Cardiac muscle cell (in vitro differentiated cells and primary cell): ENCODE data around the gene PTH2. TPM values are rescaled to one million over a fixed set of nuclear protein-coding genes. Genes with fewer than 3 reads are reported as not detected.

ENCODE experiments used
- DNase-seq, 2 donors: peaks; one replicate each; pipeline versions ENCODE4 v3.0.0 to v3.0.0-alpha.2; 2010 to 2017; ENCODE audit warnings: low read depth in 1 of 2, low spot score in 1 of 2
- H3K27ac ChIP-seq: fragments of 200-600 bp; sonication (generic); 2 replicates; pipeline ENCODE4 v1.5.1; 2016
- H3K27me3 ChIP-seq: fragments of 200-600 bp; sonication (generic); 2 replicates; pipeline ENCODE4 v1.6.0; 2016; ENCODE audit warnings: control low read depth
- H3K36me3 ChIP-seq: fragments of 200-600 bp; sonication (generic); 2 replicates; pipeline ENCODE4 v1.5.1; 2016; ENCODE audit warnings: control low read depth
- H3K4me1 ChIP-seq: fragments of 200-600 bp; sonication (generic); 2 replicates; pipeline ENCODE4 v1.8.1; 2017; ENCODE audit warnings: low read depth, mild to moderate bottlenecking, mixed run types
- H3K4me3 ChIP-seq: fragments of 200-600 bp; sonication (generic); 2 replicates; pipeline ENCODE4 v1.5.1; 2016; ENCODE audit warnings: mild to moderate bottlenecking
- H3K9me3 ChIP-seq: fragments of 200-600 bp; sonication (generic); 2 replicates; pipeline ENCODE4 v1.5.1; 2017; ENCODE audit warnings: low read depth, mild to moderate bottlenecking, control low read depth
- polyA plus RNA-seq: library from polyadenylated mRNA; unstranded; fragments of >200 nt; fragmentation: Nextera tagmentation; extraction: Ambion mirVana; gene quantifications from 2 replicates; pipeline ENCODE4 v1.2.1, GENCODE V29; 2016
- total RNA-seq: library from RNA; depleted of rRNA; stranded (reverse); fragments of >200 nt; gene quantifications from 2 replicates; pipeline ENCODE4 v1.2.3, GENCODE V29; 2016
- TF ChIP-seq, protein P1 (sequence below): IDR thresholded peaks from 2 replicates; pipeline ENCODE4 v1.5.1; 2012; ENCODE audit warnings: low read depth, mild to moderate bottlenecking, low read length

The PTH2 gene
- total and polyA plus RNA-seq, 2 experiments from 2014 or later, result 6.2 to 10.0 TPM

GRCh38 chr19:49436381-49437017, 13.3 kb upstream of the PTH2 start:
- Histone ChIP-seq H3K27ac (no peak overlapping the region), H3K9me3 (no peaks in the 10 kb centered on the region), H3K4me3 (no peak overlapping the region), H3K36me3 (no peaks in the 10 kb centered on the region), H3K4me1 (no peaks in the 10 kb centered on the region), H3K27me3 (peaks cover 84% of the 10 kb centered on the region)
- TF ChIP-seq, protein P1, sequence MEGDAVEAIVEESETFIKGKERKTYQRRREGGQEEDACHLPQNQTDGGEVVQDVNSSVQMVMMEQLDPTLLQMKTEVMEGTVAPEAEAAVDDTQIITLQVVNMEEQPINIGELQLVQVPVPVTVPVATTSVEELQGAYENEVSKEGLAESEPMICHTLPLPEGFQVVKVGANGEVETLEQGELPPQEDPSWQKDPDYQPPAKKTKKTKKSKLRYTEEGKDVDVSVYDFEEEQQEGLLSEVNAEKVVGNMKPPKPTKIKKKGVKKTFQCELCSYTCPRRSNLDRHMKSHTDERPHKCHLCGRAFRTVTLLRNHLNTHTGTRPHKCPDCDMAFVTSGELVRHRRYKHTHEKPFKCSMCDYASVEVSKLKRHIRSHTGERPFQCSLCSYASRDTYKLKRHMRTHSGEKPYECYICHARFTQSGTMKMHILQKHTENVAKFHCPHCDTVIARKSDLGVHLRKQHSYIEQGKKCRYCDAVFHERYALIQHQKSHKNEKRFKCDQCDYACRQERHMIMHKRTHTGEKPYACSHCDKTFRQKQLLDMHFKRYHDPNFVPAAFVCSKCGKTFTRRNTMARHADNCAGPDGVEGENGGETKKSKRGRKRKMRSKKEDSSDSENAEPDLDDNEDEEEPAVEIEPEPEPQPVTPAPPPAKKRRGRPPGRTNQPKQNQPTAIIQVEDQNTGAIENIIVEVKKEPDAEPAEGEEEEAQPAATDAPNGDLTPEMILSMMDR, result no peak
- peak in 1 of 2 donors; percentile 51 for DNase-seq

DNA sequence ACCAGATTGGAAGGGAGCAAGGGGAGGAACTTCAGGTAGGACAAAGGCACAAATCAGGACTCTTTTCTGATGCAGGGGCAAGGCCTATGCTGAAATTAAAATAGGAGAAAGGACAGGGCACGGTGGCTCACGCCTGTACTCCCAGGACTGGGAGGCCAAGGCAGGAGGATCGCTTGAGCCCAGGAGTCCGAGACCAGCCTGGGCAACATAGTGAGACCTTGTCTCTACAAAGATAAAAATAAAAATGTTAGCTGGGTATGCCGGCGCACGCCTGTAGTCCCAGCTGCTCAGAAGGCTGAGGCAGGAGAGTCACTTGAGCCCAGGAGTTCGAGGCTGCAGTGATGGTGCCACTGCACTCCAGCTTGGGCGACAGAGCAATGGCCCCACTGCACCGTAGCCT, 12.4 kb upstream of the PTH2 start:
- TF ChIP-seq, protein P1, result no peak
- Histone ChIP-seq H3K4me3 (no peak overlapping the region), H3K9me3 (no peaks in the 10 kb centered on the region), H3K4me1 (no peaks in the 10 kb centered on the region), H3K36me3 (no peaks in the 10 kb centered on the region), H3K27me3 (peaks cover 75% of the 10 kb centered on the region), H3K27ac (no peak overlapping the region)
- DNase-seq, result no peak

- no peak for DNase-seq
- no peaks in the 10 kb centered on the region for H3K9me3 ChIP-seq
- H3K27me3 ChIP-seq, result peaks cover 69% of the 10 kb centered on the region
- H3K4me1 ChIP-seq, result no peaks in the 10 kb centered on the region
- H3K36me3 ChIP-seq, result no peaks in the 10 kb centered on the region
- no peak overlapping the region for H3K27ac ChIP-seq
- TF ChIP-seq, protein P1, result no peak
- no peak overlapping the region for H3K4me3 ChIP-seq
These were observed 11.8 kb upstream of the PTH2 start for GRCh38 chr19:49434907-49435583.

DNA sequence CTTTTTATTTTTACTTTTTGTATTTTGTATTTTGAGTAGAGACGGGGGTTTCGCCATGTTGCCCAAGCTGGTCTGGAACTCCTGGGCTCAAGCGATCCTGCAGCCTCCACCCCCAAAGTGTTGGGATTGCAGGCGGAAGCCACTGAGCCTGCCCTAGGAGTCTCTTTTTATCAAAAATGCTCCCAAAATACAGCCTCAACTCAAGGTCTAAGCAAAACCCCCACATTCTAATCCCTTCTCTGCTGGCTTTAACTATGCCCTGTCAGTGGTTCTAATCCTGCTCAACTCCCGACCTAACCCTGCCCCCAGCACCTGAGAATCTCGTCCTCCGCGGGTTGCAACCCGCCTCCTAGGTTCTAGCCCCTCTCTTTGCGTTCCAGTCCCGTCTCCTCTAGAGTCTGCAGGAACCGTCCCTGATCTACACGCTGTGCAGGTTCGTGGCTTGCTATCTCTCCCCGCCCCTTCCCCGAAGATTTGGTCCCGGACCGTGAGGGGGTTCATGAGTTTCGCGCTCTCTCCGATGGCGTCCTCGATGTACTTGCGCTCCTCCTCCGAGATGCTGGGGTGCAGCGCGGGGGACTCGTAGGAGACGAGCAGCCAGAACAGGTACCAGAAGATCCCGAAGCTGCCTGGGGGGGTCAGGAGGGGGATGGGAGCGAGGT, 10.1 kb upstream of the PTH2 start:
- TF ChIP-seq, protein P1, result no peak
- Histone ChIP-seq H3K36me3 (no peaks in the 10 kb centered on the region), H3K9me3 (no peaks in the 10 kb centered on the region), H3K4me1 (no peaks in the 10 kb centered on the region), H3K27me3 (peaks cover 62% of the 10 kb centered on the region), H3K27ac (no peak overlapping the region), H3K4me3 (no peak overlapping the region)
- no peak for DNase-seq

DNA sequence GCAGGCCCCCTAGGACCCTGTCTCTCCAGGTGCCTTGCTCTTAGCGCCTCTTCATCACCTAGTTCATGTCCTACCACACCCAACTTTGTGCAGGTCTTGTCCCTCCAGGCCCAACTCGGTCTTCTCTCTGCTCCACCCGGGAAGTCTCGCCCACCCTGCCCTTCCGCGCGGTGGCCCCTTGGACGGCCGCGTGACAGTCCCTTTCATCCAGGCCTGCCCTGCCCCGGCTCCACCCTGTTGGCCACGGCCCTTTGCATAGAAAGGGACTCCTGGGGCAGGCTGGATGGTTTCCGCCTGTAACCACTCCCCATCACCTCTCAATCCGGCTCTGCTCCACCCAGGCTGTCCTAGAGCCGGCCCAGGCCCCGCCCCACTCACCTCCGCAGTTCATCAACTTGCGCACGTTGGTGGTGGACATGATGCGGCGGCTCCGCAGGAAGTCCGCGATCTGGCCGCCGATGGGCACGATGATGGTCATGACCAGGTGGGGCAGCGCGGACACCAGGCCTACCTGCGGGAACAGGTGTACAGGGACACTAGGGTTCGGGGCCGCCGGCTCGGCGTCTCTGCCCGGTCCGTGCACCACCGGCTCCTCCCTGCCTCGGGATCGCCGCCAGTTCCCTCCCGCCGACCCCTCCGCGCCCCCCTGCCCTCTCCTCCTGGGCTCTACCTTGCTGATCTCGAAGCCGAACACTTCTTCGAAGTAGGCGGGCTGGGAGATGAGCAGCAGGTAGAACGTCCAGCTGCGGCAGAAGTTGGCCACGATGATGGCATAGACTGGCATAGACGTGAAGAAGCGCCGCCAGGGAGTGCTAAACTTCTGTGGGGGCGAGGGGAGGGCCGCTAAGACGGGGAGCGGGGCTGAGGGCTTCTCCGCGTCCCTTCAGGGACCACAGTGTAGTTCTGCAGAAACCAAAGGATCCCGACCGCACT, 9.2 kb upstream of the PTH2 start:
- no peak for DNase-seq
- H3K36me3 ChIP-seq, result no peaks in the 10 kb centered on the region
- peaks cover 62% of the 10 kb centered on the region for H3K27me3 ChIP-seq
- no peaks in the 10 kb centered on the region for H3K9me3 ChIP-seq
- no peak overlapping the region for H3K27ac ChIP-seq
- H3K4me1 ChIP-seq, result peaks cover 5% of the 10 kb centered on the region
- no peak overlapping the region for H3K4me3 ChIP-seq
- TF ChIP-seq, protein P1, result no peak
